Measurements from ENCODE around the gene APPL1.
"Not testable (repeated sequence)": the region's sequence is repeated elsewhere in the genome, so short reads cannot be mapped to it uniquely, and the experiment has no call there.

Gene APPL1

GRCh38 chr3:57275393-57275792 is 47.9 kb downstream of the APPL1 start:
- DNase-seq = no peak

- no peak for DNase-seq
These were observed 50.7 kb downstream of the APPL1 start for GRCh38 chr3:57278237-57278636.

- DNase-seq = no peak
These were observed 52.2 kb downstream of the APPL1 start for GRCh38 chr3:57279685-57280084.

GRCh38 chr3:57281715-57282114 is 54.2 kb downstream of the APPL1 start:
- DNase-seq = no peak

- no peak for DNase-seq
These were observed 55.8 kb downstream of the APPL1 start for GRCh38 chr3:57283334-57283733.

- no peak for DNase-seq
These were observed 59.7 kb downstream of the APPL1 start for GRCh38 chr3:57287205-57287604.

- DNase-seq = no peak
These were observed 60.9 kb downstream of the APPL1 start for GRCh38 chr3:57288403-57288802.

GRCh38 chr3:57292159-57292896 is 64.8 kb downstream of the APPL1 start, which contains the start of gene ASB14:
Gene ASB14 (minus strand): TSS chr3:57292685. CDS start chr3:57292033, 652 bp downstream.
- DNase-seq = no peak

- DNase-seq = no peak
These were observed 65.5 kb downstream of the APPL1 start for GRCh38 chr3:57292897-57293526.

- peak; percentile 21 to 25 for DNase-seq
These were observed 70.5 kb downstream of the APPL1 start for GRCh38 chr3:57298041-57298440.

GRCh38 chr3:57303520-57303919 is 76.0 kb downstream of the APPL1 start:
- not testable (repeated sequence) for DNase-seq

- no peak for DNase-seq
These were observed 82.3 kb downstream of the APPL1 start for GRCh38 chr3:57309769-57310360.

- no peak for DNase-seq
These were observed 86.7 kb downstream of the APPL1 start for GRCh38 chr3:57314204-57314603.
